Measurements from ENCODE around the gene KCNN3. TPM values are rescaled to one million over a fixed set of nuclear protein-coding genes. Genes with fewer than 3 reads are reported as not detected.

Gene KCNN3
- total RNA-seq, 4 donors from 2014 or later, result 5.0 to 30.0 (median 20.8) TPM

GRCh38 chr1:154759196-154759595 is 110.9 kb downstream of the KCNN3 start:
- Histone ChIP-seq H3K27me3 (no peaks in the 10 kb centered on the region), H3K36me3 (no peaks in the 10 kb centered on the region), H3K4me1 (peaks cover 0 to 4% of the 10 kb centered on the region in 2 donors), H3K9me3 (no peaks in the 10 kb centered on the region), H3K27ac (no peak overlapping the region), H3K4me3 (no peak overlapping the region)
- DNase-seq, result no peak
- ATAC-seq, result no peak
- intact Hi-C loops (cut with DNase I; ENCODE audit: low total_unique reads), result no loop called here
- TF ChIP-seq CTCF (IDR thresholded peaks at IDR 0.05 in 4 of 5, conservative IDR thresholded peaks at IDR 0.05 in 1 of 5) (no peak), POLR2A (IDR thresholded peaks at IDR 0.05) (no peak)
- in situ Hi-C loops (cut with MboI; ENCODE audit: low sequenced_read_pairs in 4 of 4), result loop anchor here in 2 of 4 donors (25.0 kb wide), 2 partner anchors 97 to 197 kb away; partner anchors contain the start of genes CHRNB2 (in 1 of the 2) and UBE2Q1 (in 1 of the 2)

GRCh38 chr1:154758346-154758745 is 111.7 kb downstream of the KCNN3 start:
- ATAC-seq, result no peak
- H3K4me3 ChIP-seq, result no peak overlapping the region

GRCh38 chr1:154756793-154757548 is 113.1 kb downstream of the KCNN3 start:
- Histone ChIP-seq H3K27ac (no peak overlapping the region), H3K36me3 (no peaks in the 10 kb centered on the region), H3K4me3 (no peak overlapping the region), H3K9me3 (no peaks in the 10 kb centered on the region), H3K4me1 (peaks cover 0 to 4% of the 10 kb centered on the region in 2 donors), H3K27me3 (no peaks in the 10 kb centered on the region)
- ATAC-seq, result no peak
- intact Hi-C loops (cut with DNase I; ENCODE audit: low total_unique reads) (no loop called here), in situ Hi-C loops (cut with MboI; ENCODE audit: low sequenced_read_pairs in 4 of 4) (loop anchor here in 2 of 4 donors (25.0 kb wide), 2 partner anchors 95 to 195 kb away; partner anchors contain the start of genes CHRNB2 (in 1 of the 2) and UBE2Q1 (in 1 of the 2))
- no peak for DNase-seq
- TF ChIP-seq POLR2A (IDR thresholded peaks at IDR 0.05), result no peak
- no peak for TF ChIP-seq CTCF (IDR thresholded peaks at IDR 0.05 in 4 of 5, conservative IDR thresholded peaks at IDR 0.05 in 1 of 5)

More at GRCh38 chr1:154758346-154758745, 111.7 kb downstream of the KCNN3 start:
- H3K36me3 ChIP-seq, result no peaks in the 10 kb centered on the region
- H3K27me3 ChIP-seq, result no peaks in the 10 kb centered on the region
- no peaks in the 10 kb centered on the region for H3K9me3 ChIP-seq
- in situ Hi-C loops (cut with MboI; ENCODE audit: low sequenced_read_pairs in 4 of 4), result loop anchor here in 2 of 4 donors (25.0 kb wide), 2 partner anchors 96 to 196 kb away; partner anchors contain the start of genes CHRNB2 (in 1 of the 2) and UBE2Q1 (in 1 of the 2)
- TF ChIP-seq CTCF (IDR thresholded peaks at IDR 0.05 in 4 of 5, conservative IDR thresholded peaks at IDR 0.05 in 1 of 5) (no peak), POLR2A (IDR thresholded peaks at IDR 0.05) (no peak)
- H3K4me1 ChIP-seq, result peaks cover 0 to 4% of the 10 kb centered on the region in 2 donors
- H3K27ac ChIP-seq, result no peak overlapping the region
- intact Hi-C loops (cut with DNase I; ENCODE audit: low total_unique reads), result no loop called here
- DNase-seq, result no peak

GRCh38 chr1:154755858-154756730 is 114.0 kb downstream of the KCNN3 start:
- no peak for ATAC-seq
- H3K36me3 ChIP-seq, result no peaks in the 10 kb centered on the region
- H3K27ac ChIP-seq, result no peak overlapping the region
- no peak for DNase-seq
- TF ChIP-seq CTCF (IDR thresholded peaks at IDR 0.05 in 4 of 5, conservative IDR thresholded peaks at IDR 0.05 in 1 of 5) (no peak), POLR2A (IDR thresholded peaks at IDR 0.05) (no peak)
- peaks cover 0 to 4% of the 10 kb centered on the region in 2 donors for H3K4me1 ChIP-seq
- H3K27me3 ChIP-seq, result no peaks in the 10 kb centered on the region
- intact Hi-C loops (cut with DNase I; ENCODE audit: low total_unique reads) (no loop called here), in situ Hi-C loops (cut with MboI; ENCODE audit: low sequenced_read_pairs in 4 of 4) (loop anchor here in 2 of 4 donors (25.0 kb wide), 2 partner anchors 94 to 194 kb away; partner anchors contain the start of genes CHRNB2 (in 1 of the 2) and UBE2Q1 (in 1 of the 2))
- no peak overlapping the region for H3K4me3 ChIP-seq
- no peaks in the 10 kb centered on the region for H3K9me3 ChIP-seq
